GM12878 (cell line): ENCODE measurements around the gene FAF1. TPM values are rescaled to one million over a fixed set of nuclear protein-coding genes. Genes with fewer than 3 reads are reported as not detected.
A peak's percentile ranks its signal among the peaks of the same experiment; 100 is the strongest.

Experiments
- ATAC-seq: fragments of 200-7000 bp; cut with Tn5 transposase; 3 replicates; pipeline ENCODE4 v1.9.1; 2020; ENCODE audit warnings: mild to moderate bottlenecking, moderate library complexity
- BruUV-seq: library from RNA; stranded (reverse); fragments of 400-500 nt; replicated peaks from 2 replicates; lab custom pipeline; 2021; lab: Mats Ljungman, UMichigan
- CTCF ChIA-PET: fragments of 300-600 bp; sonication (Branson Sonifier 250); formaldehyde crosslinking; extraction: SDS; loops from one replicate; lab custom pipeline; 2021; ENCODE audit warnings: inconsistent platforms; lab: Yijun Ruan, JAX
- POLR2A ChIA-PET: fragments of 350-600 bp; formaldehyde crosslinking; extraction: SDS; loops from one replicate; lab custom pipeline; 2021; ENCODE audit warnings: inconsistent platforms; lab: Charles Lee
- RAD21 ChIA-PET: fragments of 300-600 bp; sonication (Branson Sonifier 250); formaldehyde crosslinking; loops from one replicate; lab custom pipeline; 2023; ENCODE audit warnings: antibody characterized with exemption; ENCODE audit not compliant: unreplicated experiment; lab: Charles Lee
- SMC1A ChIA-PET: fragments of 300-600 bp; sonication (Branson Sonifier 250); formaldehyde crosslinking; loops from one replicate; lab custom pipeline; 2023; ENCODE audit not compliant: unreplicated experiment, uncharacterized antibody; lab: Charles Lee
- DNase-seq: peaks from one replicate; pipeline ENCODE4 v3.0.0-alpha.2; 2011; ENCODE audit warnings: low read depth, low spot score
- FAIRE-seq: peaks from 3 replicates; lab custom pipeline; 2011; peaks lifted over from hg19 to GRCh38; lab: Jason Lieb, UNC
- H2AFZ ChIP-seq: 2 replicates; pipeline ENCODE4 v1.6.0; 2011; ENCODE audit warnings: low read depth, low read length, control low read depth; ENCODE audit not compliant: control insufficient read depth
- H3K27ac ChIP-seq: 2 replicates; pipeline ENCODE4 v1.5.1; 2011; ENCODE audit warnings: control low read depth; ENCODE audit not compliant: control insufficient read depth, insufficient read depth
- H3K27me3 ChIP-seq, 2 experiments: replicated peaks in 1 of 2; 2 replicates each; pipeline versions ENCODE4 v1.6.0 to v1.6.1; 2011; ENCODE audit warnings: low read length in 1 of 2; ENCODE audit not compliant: control insufficient read depth in 2 of 2, insufficient read depth in 2 of 2
- H3K36me3 ChIP-seq, 2 experiments: 2 replicates each; pipeline ENCODE4 v1.5.1; 2011; ENCODE audit warnings: low read length in 1 of 2; ENCODE audit not compliant: control insufficient read depth in 2 of 2, insufficient read depth in 2 of 2
- H3K4me1 ChIP-seq: 2 replicates; pipeline ENCODE4 v1.6.1; 2011; ENCODE audit warnings: mild to moderate bottlenecking, low read length, moderate library complexity, mixed read lengths; ENCODE audit not compliant: control insufficient read depth, insufficient read depth
- H3K4me2 ChIP-seq: 2 replicates; pipeline ENCODE4 v1.6.0; 2011; ENCODE audit warnings: control low read depth; ENCODE audit not compliant: control insufficient read depth, insufficient read depth
- H3K4me3 ChIP-seq: fragments of 200-600 bp; sonication (generic); 2 replicates; pipeline ENCODE4 v1.5.1; 2016
- H3K79me2 ChIP-seq: 2 replicates; pipeline ENCODE4 v1.6.0; 2011; ENCODE audit warnings: low read length; ENCODE audit not compliant: control insufficient read depth, insufficient read depth
- H3K9ac ChIP-seq: 2 replicates; pipeline ENCODE4 v1.8.0; 2011; ENCODE audit warnings: low read length, control low read depth, mixed read lengths; ENCODE audit not compliant: control insufficient read depth, insufficient read depth
- H3K9me3 ChIP-seq: replicated peaks from 3 replicates; pipeline ENCODE4 v1.5.1; 2011; ENCODE audit warnings: mild to moderate bottlenecking, low read length; ENCODE audit not compliant: control insufficient read depth, insufficient read depth
- H4K20me1 ChIP-seq: 2 replicates; pipeline ENCODE4 v1.6.0; 2011; ENCODE audit not compliant: control insufficient read depth, insufficient read depth
- CUX1 ChIP-seq: IDR thresholded peaks from 2 replicates; pipeline ENCODE4 v1.6.1; 2012; ENCODE audit warnings: improper control_type of control experiment, low read depth, low read length; ENCODE audit not compliant: insufficient replicate concordance
- JUNB ChIP-seq: IDR thresholded peaks from 2 replicates; pipeline ENCODE4 v1.6.1; 2016; ENCODE audit warnings: antibody characterized with exemption, mild to moderate bottlenecking
- MEF2A ChIP-seq: IDR thresholded peaks from 2 replicates; pipeline ENCODE4 v1.6.1; 2011; ENCODE audit warnings: low read depth, mild to moderate bottlenecking, low read length, moderate library complexity; ENCODE audit not compliant: insufficient read depth
- YY1 ChIP-seq: IDR thresholded peaks from 2 replicates; pipeline ENCODE4 v1.6.1; 2011; ENCODE audit warnings: low read depth, mild to moderate bottlenecking, low read length
- ZNF24 ChIP-seq: fragments of 450-650 bp; IDR thresholded peaks from 2 replicates; pipeline ENCODE4 v1.6.1; 2017; ENCODE audit warnings: antibody characterized with exemption, mild to moderate bottlenecking
- WGBS: methylation state at CpG from one replicate; pipeline ENCODE4 v1.1.6; 2016; ENCODE audit warnings: low lambda C conversion rate; ENCODE audit not compliant: insufficient replicate concordance, insufficient coverage; ENCODE audit errors: missing lambda C conversion rate; 5-methylcytosine and 5-hydroxymethylcytosine counted together
- in situ Hi-C: fragments of 300-500 bp; cut with MboI; formaldehyde crosslinking; loops from 9 replicates; pipeline ENCODE4 v1.14.3; 2018; ENCODE audit warnings: mixed read lengths
- intact Hi-C: fragments of 100-400 bp; cut with micrococcal nuclease; formaldehyde crosslinking; loops from one replicate; pipeline ENCODE4 v1.14.2; 2022; ENCODE audit not compliant: unreplicated experiment
- polyA plus RNA-seq, 11 experiments: library from polyadenylated mRNA; depleted of rRNA in 4 of 11; unstranded in 6 of 11; stranded (reverse) in 5 of 11; fragments of >200 nt; fragmentation: Nextera tagmentation in 4 of 11; fragmentation: Illumina TruSeq in 1 of 11; extraction: Ambion mirVana in 4 of 11; extraction: Trizol in 1 of 11; gene quantifications; 1 replicate in 1 of 11; 2 replicates in 10 of 11; pipeline versions ENCODE4 v1.2.1 to v1.2.3, GENCODE V29; 2011 to 2016; ENCODE audit warnings: inconsistent platforms in 2 of 11, missing spikeins in 2 of 11, low read depth in 1 of 11
- total RNA-seq, 4 experiments: library from RNA; depleted of rRNA in 3 of 4; stranded (reverse); fragments of >200 nt in 3 of 4; fragmentation: Illumina TruSeq in 1 of 4; extraction: Trizol in 1 of 4; gene quantifications; 2 replicates each; pipeline versions ENCODE4 v1.2.1 to v1.2.3, GENCODE V29; 2013 to 2021
- TF ChIP-seq, protein P1 (sequence below): fragments of 450-650 bp; IDR thresholded peaks from 2 replicates; pipeline ENCODE4 v1.6.1; 2018; ENCODE audit warnings: mild to moderate bottlenecking, low read depth, moderate library complexity; ENCODE audit not compliant: partially characterized antibody

Gene FAF1
- total and polyA plus RNA-seq, 10 of the 15 experiments (the other 5 are each of a cell fraction or from before 2014, with no cell fraction given): 8.6 to 54.5 (median 23.7) TPM

DNA sequence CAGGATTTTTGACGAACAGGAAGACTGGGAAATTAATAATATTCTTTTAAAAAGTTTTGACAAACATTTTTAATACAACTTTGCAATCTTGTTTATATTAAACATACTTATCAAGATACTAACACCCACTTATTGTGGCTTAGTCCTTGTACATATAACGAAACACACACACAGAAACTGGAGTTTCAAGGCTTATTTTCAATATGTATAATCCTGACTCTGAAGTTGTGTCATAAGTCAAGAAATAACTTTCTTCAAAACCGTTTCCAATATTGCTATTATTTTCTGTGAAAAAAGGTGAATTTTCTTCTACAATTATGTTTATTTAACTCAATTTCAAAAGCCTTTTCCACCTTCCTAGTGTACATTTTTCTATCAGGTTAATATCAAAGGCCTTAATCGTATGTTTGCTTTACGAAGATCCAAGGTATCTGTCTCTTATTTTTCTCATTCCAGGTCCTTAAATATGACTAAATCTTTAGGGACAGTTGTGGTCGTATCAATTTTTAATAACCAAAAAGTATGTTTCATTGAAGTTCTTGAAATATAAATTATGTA, 11.8 kb upstream of the FAF1 start (continued):
- TF ChIP-seq CUX1 (no peak), ZNF24 (no peak), MEF2A (peak; percentile 77; the same call in 1 of the 2 replicates)
- TF ChIP-seq, all 136 proteins: peak for 6

DNA sequence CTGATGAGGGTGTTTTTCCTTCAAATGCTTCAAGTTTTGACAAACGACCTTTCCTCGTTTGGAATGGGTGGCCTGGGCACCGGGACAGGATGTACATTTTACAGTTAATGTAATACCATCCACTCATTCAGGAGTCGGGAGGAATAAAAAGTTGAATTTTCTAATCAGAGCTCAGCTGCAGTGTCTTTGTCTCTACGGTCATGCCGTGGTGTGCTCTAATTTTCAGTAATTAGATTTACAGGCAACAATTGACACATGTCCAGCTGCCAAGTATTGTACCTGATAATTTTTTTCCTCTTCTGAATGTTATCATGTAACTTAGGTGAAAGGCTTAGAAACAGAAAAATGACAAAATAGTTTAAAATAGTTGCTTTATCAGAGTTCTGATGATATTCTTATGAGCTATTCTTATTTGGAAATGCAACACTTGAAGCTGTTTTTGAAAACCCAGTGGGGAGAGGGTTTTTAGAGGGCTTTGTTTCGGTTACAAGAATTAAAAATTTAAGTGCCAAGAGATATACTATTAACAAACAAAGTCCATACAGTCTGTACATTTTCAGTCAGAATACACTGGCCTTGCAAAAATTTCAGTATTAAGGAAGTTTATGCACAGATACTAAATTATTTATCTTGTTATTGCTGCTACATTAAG, 11.0 kb upstream of the FAF1 start:
- H2AFZ ChIP-seq: no peak overlapping the region
- RAD21 ChIA-PET: no interaction called here
- peak overlapping the region; percentile 92 for H3K27ac ChIP-seq
- FAIRE-seq (no peak), DNase-seq (no peak), ATAC-seq (no peak)
- in situ Hi-C loops: no loop called here
- SMC1A ChIA-PET: interaction anchor here (0.8 to 2.0 kb wide), 5 partner anchors 20 to 297 kb away, joined by 3 to 8 read pairs (median 3); no protein-coding TSS in a partner anchor
- no peaks in the 10 kb centered on the region for H3K27me3 ChIP-seq
- H3K36me3 ChIP-seq: peaks cover 0 to 7% of the 10 kb centered on the region in 2 experiments; a peak in 1 of 4 replicates
- H3K4me3 ChIP-seq: peak overlapping the region; percentile 99
- peak overlapping the region; percentile 85 for H3K9ac ChIP-seq
- intact Hi-C loops: no loop called here
- no peaks in the 10 kb centered on the region; the same call in 1 of the 2 replicates for H3K4me1 ChIP-seq
- TF ChIP-seq YY1 (no peak), JUNB (no peak)
- TF ChIP-seq, protein P1, sequence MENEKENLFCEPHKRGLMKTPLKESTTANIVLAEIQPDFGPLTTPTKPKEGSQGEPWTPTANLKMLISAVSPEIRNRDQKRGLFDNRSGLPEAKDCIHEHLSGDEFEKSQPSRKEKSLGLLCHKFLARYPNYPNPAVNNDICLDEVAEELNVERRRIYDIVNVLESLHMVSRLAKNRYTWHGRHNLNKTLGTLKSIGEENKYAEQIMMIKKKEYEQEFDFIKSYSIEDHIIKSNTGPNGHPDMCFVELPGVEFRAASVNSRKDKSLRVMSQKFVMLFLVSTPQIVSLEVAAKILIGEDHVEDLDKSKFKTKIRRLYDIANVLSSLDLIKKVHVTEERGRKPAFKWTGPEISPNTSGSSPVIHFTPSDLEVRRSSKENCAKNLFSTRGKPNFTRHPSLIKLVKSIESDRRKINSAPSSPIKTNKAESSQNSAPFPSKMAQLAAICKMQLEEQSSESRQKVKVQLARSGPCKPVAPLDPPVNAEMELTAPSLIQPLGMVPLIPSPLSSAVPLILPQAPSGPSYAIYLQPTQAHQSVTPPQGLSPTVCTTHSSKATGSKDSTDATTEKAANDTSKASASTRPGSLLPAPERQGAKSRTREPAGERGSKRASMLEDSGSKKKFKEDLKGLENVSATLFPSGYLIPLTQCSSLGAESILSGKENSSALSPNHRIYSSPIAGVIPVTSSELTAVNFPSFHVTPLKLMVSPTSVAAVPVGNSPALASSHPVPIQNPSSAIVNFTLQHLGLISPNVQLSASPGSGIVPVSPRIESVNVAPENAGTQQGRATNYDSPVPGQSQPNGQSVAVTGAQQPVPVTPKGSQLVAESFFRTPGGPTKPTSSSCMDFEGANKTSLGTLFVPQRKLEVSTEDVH: no peak
- H3K9me3 ChIP-seq: no peaks in the 10 kb centered on the region
- WGBS: 6% methylated on average over 7 of the region's 7 CpGs
- POLR2A ChIA-PET: interaction anchor here (2.5 kb wide), 1 partner anchor 10 kb away, joined by 12 read pairs; the partner anchor contains the start of gene FAF1
- BruUV-seq: no TSS peak
- H3K79me2 ChIP-seq: peaks cover 59% of the 10 kb centered on the region
- CTCF ChIA-PET: interaction anchor here (1.0 to 3.1 kb wide), 5 partner anchors 10 to 220 kb away, joined by 3 to 17 read pairs (median 5); partner anchors contain the start of gene FAF1
- peak overlapping the region; percentile 9; the same call in 1 of the 2 replicates for H3K4me2 ChIP-seq
- H4K20me1 ChIP-seq: no peaks in the 10 kb centered on the region
